GM21576 (cell line): ENCODE measurements around the gene KRT33B.
"Not testable (repeated sequence)": the region's sequence is repeated elsewhere in the genome, so short reads cannot be mapped to it uniquely, and the experiment has no call there.

Source experiments
- ATAC-seq: cut with Tn5 transposase; IDR thresholded peaks from one replicate; pipeline ENCODE4 v1.9.1; 2021; ENCODE audit warnings: mild to moderate bottlenecking, moderate library complexity; ENCODE audit not compliant: unreplicated experiment

The KRT33B gene

DNA sequence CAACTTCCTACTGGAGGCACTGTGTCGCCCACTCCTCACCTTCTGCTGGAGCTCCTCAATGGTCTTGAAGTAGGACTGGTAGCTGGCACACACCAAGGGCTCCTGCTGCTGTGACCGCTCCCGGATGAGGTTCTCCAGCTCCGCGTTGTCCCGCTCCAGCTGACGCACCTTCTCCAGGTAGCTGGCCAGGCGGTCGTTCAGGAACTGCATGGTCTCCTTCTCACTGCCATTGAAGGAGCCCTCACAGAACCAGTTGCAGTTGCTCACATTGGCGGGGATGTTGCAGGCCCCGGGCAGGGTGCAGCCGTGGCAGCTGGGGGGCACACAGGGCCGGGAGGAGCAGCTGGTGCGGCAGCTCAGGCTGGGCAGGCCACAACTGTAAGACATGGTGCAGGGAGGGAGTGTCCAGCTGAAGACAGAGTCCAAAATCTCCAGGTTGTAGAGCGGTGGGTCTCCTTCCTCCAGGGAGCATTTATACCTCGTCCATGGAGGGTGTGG is 19.2 kb downstream of the KRT33B start, which contains the start of gene KRT33A:
TSS of gene KRT33A (minus strand) at position 448 of the 498 bp plus-strand sequence. CDS start at position 387, 61 bp downstream.
- not testable (repeated sequence) for ATAC-seq

DNA sequence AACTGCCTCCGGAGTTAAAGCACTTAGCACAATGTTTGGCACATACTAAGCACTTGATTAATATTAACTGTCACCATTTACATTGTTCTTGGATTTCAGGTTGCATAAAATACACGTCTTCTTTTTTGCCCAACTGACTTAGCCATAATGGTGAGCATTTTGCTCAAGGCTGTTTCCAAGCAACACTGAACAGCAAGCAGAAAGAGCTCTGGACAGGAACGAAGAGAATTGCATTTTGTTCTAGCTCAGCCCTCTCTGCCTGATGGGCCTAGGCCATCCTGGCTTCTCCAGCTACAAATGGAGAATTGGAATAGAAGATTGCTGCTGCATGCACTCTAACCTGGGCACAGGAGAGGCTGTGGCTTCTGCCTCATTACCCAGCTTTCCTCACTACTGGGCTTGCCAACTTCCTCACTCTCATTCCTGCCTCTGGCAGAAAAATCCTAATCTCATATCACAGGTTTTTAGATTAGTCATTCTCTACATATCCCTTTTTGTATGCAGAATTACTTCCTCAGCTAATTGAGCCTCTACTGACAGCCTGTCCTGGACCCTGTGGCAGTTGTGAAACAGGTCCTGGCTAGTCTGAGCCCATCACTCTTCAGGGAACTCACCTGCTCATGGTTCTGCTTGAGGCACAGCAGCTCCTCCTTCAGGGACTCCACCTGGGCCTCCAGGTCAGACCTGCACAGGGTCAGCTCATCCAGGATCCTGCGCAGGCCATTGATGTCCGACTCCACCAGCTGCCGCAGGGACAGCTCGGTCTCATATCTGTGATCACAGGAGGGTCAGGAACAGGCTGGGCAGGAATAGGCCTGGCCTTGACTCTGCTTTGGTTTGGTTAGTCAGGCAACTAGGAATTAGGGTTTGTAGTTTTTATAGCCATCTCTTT is 21.5 kb downstream of the KRT33B start:
- ATAC-seq = no peak

DNA sequence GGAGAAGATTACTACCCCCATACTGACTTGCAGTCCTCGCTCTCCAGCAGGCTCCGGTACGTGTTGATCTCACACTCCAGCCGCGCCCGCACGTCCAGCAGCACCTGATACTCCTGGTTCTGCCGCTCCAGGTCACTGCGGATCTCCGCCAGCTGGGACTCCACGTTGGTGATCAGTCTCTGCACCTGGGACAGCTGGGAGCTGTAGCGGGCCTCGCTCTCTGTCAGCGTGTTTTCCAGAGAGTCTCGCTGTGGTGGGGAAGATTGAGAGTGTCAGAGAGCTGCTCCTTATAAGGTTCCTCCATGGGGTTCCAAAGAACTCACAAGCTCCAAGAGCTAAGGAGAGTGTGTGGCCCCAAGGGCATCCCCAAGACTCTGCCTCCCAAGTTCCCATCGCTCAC is 23.2 kb downstream of the KRT33B start:
- not testable (repeated sequence) for ATAC-seq

DNA sequence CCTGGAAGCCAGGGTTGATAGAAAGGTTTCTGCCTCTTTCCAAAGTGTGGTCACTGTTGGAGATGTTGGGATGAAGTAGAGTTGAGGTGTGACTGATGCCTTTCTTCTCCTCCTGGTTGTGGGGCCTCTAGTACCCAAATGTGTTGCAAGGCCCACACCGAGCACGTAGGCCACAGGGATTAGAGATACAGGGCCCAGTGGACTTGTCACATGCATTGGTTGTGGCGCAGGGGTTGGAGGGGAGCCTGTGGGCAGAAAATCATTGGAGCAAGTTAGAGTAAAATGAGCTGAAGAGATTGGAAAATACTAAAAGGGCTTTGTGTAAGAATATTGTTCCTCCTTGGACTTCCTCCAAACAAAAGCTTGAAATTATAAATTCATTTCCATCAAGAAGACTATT is 23.6 kb downstream of the KRT33B start:
- no peak for ATAC-seq

DNA sequence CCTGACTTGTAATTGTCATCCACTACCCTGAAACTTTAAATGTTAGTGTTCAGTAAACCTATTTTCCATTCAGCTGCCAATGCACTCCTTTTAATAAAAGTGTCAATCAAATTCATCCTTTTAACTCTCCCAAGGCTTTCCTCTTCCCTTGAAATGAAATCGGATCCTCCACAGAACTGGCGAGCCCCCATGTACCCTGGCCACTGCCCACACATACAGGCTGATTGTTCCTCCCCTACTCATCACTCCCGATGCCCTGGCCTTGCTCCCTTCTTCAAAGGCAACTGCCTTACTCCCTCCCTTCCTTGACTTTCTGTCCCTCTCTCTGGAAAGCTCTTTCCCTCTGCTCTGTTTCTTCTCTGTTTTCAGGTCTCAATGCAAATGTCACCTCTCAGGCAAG is 26.6 kb downstream of the KRT33B start:
- ATAC-seq = no peak

DNA sequence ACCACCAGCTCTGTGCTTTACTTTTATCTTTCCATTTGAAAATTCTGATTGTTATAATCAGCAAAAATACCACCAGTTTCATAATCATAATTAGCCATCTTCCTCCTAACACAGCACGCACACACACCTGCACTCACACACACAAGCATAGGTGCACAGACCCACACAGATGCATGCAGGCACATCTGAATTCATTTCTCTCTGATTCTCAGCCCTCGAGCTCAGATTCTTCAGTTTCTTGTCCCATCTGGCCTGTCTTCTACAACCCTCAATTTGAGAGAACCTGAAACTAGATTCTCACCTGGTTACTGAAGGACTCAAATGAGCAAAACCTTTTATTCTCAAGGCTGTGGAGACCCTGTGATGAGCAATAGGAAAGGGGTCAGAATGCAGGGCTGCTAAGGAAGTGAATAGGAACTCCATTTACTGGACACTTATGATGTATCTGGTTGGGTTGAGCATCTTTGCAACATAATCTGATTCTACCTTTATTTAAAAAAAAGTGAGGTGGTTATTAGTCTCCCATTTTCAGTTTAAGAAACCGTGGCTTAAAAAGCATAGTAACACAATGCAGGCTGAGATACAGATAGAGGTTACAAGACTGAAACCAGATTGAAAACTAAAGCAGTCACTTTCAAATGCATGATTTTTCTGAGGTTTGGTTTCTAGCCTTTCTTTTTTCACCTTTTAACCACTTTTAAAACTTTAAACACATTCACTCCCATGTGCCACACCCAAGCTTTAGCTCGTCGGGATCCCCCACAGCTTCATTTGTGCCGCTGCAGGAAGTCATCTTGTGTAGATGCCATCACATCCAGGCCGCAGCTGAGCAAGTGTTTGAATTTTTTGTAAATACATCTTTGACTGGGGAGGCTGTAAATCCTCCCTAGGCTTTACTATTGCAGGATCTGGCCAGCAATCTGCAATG is 28.4 kb downstream of the KRT33B start:
- ATAC-seq = no peak

DNA sequence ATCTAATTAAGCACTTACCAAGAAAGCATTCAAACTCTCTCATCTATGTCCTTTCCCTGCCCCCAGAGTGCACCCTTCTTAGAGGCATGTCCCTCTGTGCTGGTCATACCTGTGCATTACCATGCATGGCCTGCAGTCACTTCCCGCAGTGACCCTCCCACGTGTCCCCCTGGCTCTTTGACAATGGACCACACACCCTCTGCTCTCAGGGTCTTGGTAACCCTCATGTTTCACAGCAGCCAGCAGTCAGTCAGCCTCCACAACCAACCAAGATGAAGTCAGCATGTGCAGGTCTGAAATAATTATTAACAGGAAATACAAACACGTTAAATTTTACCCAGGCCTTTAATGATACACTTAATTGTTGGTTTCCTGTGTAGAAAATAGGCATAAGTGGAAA is 29.1 kb downstream of the KRT33B start:
- no peak for ATAC-seq

DNA sequence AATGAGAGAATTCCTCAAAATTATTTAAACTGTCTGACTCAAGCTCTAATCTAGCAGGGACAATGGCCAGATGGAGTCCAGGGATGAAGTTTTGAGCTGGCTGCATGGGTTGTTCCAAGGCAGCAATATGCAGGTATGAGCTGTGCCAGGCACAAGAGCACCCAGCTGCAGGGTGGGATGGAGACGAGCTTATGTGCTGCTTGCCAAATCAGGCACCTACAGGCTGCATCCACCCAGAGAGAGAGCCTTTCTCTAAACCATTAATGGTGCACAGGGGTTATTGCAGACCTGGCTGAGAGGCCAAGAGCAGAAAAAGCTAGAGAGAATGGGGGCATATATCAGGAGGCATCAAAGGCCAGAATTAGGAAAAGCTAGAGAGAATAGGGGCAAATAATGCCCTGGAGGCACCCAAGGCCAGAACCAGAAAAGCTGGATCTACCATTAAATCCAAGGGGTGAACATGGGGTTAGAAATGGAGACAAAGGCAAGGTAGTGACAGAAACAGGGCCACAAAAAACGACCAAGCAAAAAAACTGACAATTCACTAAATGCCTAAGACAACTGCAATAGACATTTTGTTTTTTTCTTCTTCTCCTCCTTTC is 29.9 kb downstream of the KRT33B start:
- no peak for ATAC-seq

DNA sequence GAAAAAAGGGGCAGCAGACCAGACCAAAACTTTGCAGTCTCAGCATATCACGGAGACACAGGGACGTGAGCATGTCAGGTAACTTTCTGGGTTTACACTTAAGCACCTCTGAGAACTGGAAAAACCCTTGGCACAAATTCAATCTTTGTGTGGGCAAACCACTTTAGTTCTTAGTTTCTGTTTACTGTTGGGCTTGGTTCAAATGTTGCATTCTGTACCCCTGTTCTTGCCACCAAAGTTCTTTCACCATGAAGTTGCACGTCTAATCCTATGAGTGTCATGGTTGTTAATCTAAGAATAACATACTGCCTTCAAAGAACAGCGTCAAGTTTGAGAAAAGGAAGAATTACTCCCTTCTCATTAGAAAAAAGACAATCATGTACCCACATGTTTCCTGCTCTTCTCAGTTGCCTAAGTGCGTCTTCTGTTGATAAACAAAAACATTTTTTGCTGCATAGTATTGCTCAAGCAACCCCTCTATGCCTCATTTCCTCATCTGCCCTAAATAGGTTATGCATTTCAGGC is 30.6 kb downstream of the KRT33B start:
- no peak for ATAC-seq

DNA sequence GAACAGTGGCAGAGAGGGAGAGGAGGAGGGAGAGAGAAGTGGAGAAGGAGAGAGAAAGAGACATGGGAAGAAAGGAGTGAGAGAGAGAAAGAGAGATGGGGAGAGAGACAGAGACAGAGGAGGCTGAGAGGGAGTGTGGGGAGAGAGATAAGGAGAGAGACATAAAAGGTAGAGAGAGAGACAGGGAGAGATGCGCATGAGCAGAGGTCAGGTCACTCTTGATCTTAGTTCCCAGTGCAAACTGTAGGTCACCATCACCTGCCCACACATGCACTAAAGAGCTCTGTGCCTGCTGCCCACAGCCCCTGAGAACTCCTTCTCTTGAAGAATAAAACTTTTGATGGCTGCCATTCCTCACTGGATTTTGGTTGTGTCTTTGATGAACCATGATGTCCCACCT is 33.9 kb downstream of the KRT33B start:
- no peak for ATAC-seq

DNA sequence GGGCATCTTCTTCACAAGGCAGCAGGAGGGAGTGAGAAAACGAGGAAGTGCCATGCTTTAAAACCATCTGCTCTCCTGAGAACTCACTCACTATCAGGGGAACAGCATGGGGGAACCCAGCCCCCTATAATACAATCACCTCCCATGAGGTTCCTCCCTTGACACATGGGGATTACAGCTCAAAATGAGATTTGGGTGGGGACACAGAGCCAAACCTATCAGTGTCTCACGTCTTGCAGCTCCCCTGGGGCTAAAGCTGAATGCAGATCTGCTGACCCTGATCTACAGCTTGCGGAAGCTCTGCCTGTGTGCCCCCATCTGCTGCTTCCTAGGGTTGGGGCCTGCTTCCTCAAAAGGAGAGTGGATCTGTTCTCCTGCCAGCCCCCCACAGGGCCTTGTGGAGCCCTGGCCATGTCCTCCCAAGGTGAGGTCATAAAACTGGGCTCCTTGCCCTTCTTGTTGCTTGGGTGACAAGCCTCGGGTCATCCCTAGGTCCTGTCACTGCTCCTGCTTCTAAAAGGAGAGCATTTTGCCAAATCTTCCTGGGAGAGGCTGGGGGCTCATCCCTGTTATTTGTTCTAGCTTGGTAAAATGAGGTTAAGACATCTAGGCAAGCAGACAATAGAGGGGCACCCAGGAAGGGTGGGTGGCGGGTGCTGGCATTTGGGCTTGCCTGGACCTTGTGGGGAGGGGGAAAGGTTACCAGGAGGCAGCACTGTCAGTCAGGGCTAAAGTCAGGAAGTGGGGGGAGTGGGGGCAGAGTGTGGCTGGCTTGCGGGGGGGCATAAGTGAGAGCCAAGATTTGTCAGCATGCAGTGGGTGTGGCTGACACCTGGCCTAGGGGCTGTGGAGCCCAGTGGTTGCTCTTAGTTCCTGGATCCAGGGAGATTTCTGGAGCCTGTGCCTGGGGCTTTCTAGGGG is 35.0 kb downstream of the KRT33B start:
- ATAC-seq = no peak

DNA sequence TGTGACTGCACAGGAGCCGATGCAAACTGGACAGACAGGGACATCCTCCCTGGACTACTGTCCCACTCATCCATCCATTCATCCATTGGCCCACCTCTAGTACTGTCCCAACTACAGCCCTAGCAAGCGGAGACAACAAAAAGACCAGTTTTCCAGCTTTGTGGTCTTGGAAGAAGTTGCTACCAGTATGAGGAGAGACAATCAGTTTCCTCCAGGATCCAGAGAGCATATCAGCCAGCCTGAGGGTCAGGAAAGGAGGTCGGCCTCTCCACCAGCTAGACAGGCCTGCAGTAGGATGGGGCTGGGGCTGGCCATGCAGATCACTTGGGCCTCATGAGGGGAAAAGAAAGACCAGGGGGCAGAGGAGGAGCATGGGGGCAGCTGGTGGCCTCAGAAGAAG is 35.8 kb downstream of the KRT33B start:
- no peak for ATAC-seq

DNA sequence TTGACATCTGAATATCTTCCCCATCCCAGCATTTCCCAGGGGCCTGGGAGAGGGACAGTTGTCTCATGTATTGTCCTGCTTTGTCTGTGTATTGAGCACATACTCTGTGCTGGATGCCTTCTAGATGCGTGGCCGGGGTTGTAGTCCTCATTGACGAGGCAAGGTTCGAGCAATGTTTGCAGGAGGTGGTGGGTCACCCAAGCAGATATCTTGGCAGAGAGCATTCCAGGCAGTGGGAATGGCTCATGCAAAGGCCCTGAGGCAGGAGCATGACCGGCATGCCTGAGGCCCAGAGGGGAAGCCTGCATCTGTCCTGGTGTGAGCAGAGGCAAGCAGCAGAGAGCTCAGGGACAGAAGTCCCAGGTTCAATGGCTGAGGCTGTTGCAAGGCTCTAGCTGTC is 36.5 kb downstream of the KRT33B start:
- no peak for ATAC-seq

DNA sequence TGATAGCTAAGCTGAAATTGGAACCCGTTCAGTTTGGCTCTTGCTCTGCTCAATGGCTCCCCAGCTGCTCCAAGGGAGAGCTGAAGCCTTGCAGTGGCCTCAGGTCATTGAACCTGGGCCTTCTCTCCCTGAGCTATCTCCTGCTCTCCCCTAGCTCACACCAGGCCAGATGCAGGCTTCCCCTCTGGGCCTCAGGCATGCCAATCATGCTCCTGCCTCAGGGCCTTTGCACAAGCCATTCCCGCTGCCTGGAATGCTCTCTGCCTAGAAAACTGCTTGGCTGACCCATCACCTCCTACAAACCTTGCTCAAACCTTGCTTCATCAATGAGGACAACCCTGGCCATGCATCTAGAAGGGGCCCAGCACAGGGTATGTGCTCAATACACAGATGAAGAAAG is 37.4 kb downstream of the KRT33B start:
- ATAC-seq = no peak

DNA sequence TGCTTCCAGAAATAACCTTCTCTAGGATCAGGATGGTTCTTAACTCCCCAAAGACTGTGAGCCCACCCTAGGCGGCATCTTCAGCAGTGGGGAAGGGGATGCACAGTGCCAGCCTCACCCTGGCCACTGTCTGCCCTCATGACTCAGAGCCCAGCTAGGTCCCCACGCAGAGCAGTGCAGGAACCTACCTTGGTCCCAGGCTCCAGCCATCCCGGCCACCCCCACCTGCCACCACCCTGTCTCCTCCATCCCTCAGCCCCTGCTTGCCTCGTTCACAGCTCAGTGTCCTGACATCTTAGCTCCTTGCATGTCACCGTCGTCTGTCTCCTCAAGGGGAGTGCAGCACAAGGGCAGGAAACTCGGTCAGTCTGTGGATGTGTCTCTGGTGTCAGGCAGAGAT is 38.0 kb downstream of the KRT33B start:
- ATAC-seq = no peak

DNA sequence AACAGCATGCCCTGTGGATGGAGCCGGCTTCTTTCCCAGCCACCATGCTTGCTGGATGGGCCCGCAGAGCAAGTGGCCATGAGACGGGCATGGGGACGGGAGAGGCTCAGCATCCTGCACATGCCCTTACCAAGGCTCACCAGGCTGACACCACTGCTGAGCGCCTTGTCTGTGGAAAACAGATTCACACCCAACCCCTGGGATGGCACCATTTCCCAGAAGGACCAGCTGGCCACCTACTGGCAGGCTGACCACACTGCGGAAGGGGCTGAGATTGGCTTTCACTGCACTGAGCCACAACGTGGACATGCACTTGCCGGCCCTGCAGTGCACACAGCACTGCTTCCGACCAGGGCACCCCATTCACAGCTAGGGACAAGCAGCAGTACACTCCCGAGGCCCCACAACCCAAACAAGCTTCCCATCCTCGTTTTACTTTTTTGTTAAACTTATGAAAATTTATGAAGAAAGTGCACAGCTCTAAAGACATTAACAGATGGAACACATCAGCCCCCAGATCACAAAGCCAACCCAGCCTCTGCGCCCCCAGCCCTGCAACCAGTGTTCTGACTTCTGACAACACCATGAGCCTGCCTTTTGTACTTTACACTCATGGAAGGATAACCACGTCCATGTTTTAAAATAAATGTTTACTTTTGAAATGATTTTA is 40.2 kb downstream of the KRT33B start:
- ATAC-seq = no peak

DNA sequence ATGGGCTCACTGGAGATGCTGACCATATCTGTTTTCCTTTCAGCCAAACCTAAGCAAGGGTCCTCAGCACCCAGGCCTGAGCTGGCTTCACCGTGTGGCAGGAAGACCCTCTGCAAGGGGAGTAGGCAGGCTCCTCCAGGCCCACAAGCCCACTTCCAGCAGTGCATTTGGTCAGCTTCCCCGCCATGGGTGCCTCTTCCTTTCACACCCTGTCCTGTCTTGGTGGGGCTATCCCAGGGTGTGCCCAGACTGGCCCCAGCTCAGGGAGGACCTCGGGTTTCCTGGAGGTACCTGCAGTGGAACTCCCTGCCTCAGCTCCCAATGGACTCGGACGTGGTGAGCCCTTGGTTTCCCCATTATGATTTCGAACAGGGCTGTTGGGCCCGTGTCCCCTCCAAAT is 41.4 kb downstream of the KRT33B start:
- no peak for ATAC-seq

DNA sequence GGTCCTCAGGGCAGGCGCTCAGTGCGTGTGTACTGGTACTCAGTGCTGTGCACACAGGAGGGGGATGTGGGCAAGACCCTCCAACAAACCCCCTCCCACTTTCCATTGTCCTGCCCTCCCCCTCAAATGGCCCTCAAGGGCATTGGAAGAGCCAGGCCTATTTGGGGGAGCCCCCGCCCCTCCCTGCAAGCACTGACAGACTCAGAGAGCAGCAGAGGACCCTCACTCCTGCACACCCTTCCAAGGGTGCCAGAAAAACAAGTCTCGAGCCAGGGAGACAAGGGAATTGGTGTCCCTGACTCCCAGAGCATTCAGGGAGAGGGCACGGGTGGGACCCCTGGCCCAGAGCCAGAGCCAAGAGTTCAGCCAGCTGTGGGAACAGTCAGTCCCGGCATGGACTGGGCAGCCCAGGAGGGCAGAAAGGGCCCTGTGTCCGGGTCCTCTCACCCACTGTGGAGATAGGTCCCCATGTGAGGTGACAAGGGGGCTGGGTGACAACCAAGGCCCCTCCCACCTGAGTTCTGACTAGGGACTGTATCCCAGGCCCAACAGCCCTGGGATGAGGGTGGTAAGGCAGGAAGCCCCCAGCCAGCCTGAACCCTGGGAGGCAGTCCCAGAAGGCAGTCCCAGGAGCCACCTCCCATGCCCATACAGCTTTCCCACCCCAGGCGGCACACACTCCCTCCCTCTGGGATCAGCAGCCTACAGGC is 42.0 kb downstream of the KRT33B start:
- no peak for ATAC-seq
